Osteocyte (in vitro differentiated cells): Measurements from ENCODE around the gene AMIGO3. TPM values are rescaled to one million over a fixed set of nuclear protein-coding genes. Genes with fewer than 3 reads are reported as not detected.
A peak's percentile ranks its signal among the peaks of the same experiment; 100 is the strongest.
"Not testable (repeated sequence)": the region's sequence is repeated elsewhere in the genome, so short reads cannot be mapped to it uniquely, and the experiment has no call there.

ENCODE experiments used
- DNase-seq: peaks from one replicate; pipeline ENCODE4 v3.0.0; 2021; ENCODE audit warnings: mixed read lengths; ENCODE audit not compliant: unreplicated experiment; ENCODE audit errors: extremely low spot score
- H3K27ac Mint-ChIP-seq: one replicate; pipeline ENCODE4 v1.8.0; 2021; ENCODE audit warnings: mild to moderate bottlenecking, mixed read lengths; ENCODE audit not compliant: unreplicated experiment
- H3K27me3 Mint-ChIP-seq: one replicate; pipeline ENCODE4 v1.8.0; 2021; ENCODE audit warnings: mixed read lengths; ENCODE audit not compliant: unreplicated experiment
- H3K36me3 Mint-ChIP-seq: one replicate; pipeline ENCODE4 v1.8.0; 2021; ENCODE audit warnings: mixed read lengths; ENCODE audit not compliant: unreplicated experiment
- H3K4me1 Mint-ChIP-seq: one replicate; pipeline ENCODE4 v1.8.0; 2021; ENCODE audit warnings: mixed read lengths; ENCODE audit not compliant: unreplicated experiment
- H3K4me3 Mint-ChIP-seq: one replicate; pipeline ENCODE4 v1.8.0; 2021; ENCODE audit warnings: mild to moderate bottlenecking, moderate library complexity, mixed read lengths; ENCODE audit not compliant: unreplicated experiment
- H3K9me3 Mint-ChIP-seq: one replicate; pipeline ENCODE4 v1.8.0; 2021; ENCODE audit warnings: mixed read lengths; ENCODE audit not compliant: unreplicated experiment
- CTCF ChIP-seq: fragments of 200-600 bp; sonication (generic); IDR thresholded peaks from 2 replicates; pipeline ENCODE4 v1.5.0; 2021; ENCODE audit warnings: antibody characterized with exemption, mild to moderate bottlenecking, moderate library complexity
- total RNA-seq: library from RNA; stranded (reverse); gene quantifications from 2 replicates; pipeline ENCODE4 v1.2.1, GENCODE V29; 2021

The AMIGO3 gene
- total RNA-seq, 1 donor from 2014 or later = not detected

GRCh38 chr3:49701388-49702077, 18.0 kb downstream of the AMIGO3 start:
- Mint-ChIP-seq H3K4me1 (peaks cover 5% of the 10 kb centered on the region), H3K27ac (no peak overlapping the region), H3K27me3 (no peaks in the 10 kb centered on the region), H3K36me3 (peaks cover 10% of the 10 kb centered on the region), H3K4me3 (no peak overlapping the region), H3K9me3 (no peaks in the 10 kb centered on the region)
- peak; percentile 49 for TF ChIP-seq CTCF
- DNase-seq = no peak

- H3K4me3 Mint-ChIP-seq = no peak overlapping the region
- DNase-seq = no peak
- H3K4me1 Mint-ChIP-seq = peaks cover 5% of the 10 kb centered on the region
- no peak overlapping the region for H3K27ac Mint-ChIP-seq
- peaks cover 10% of the 10 kb centered on the region for H3K36me3 Mint-ChIP-seq
- no peaks in the 10 kb centered on the region for H3K9me3 Mint-ChIP-seq
- H3K27me3 Mint-ChIP-seq = no peaks in the 10 kb centered on the region
- no peak for TF ChIP-seq CTCF
These were observed 18.9 kb downstream of the AMIGO3 start for GRCh38 chr3:49700453-49701128.

GRCh38 chr3:49700014-49700413, 19.5 kb downstream of the AMIGO3 start:
- Mint-ChIP-seq H3K27me3 (no peaks in the 10 kb centered on the region), H3K27ac (no peak overlapping the region), H3K36me3 (peaks cover 10% of the 10 kb centered on the region), H3K4me3 (no peak overlapping the region), H3K4me1 (peaks cover 5% of the 10 kb centered on the region), H3K9me3 (no peaks in the 10 kb centered on the region)
- no peak for TF ChIP-seq CTCF
- no peak for DNase-seq

GRCh38 chr3:49699281-49699979, 20.1 kb downstream of the AMIGO3 start:
- Mint-ChIP-seq H3K27me3 (no peaks in the 10 kb centered on the region), H3K9me3 (no peaks in the 10 kb centered on the region), H3K4me3 (no peak overlapping the region), H3K4me1 (peaks cover 5% of the 10 kb centered on the region), H3K27ac (peak overlapping the region; percentile 38), H3K36me3 (peaks cover 10% of the 10 kb centered on the region)
- DNase-seq = no peak
- no peak for TF ChIP-seq CTCF

- not testable (repeated sequence) for H3K27me3 Mint-ChIP-seq, DNase-seq, H3K36me3 Mint-ChIP-seq, H3K27ac Mint-ChIP-seq, H3K9me3 Mint-ChIP-seq, H3K4me3 Mint-ChIP-seq
- H3K4me1 Mint-ChIP-seq = peaks cover 12% of the 10 kb centered on the region
These were observed 24.0 kb downstream of the AMIGO3 start for GRCh38 chr3:49695350-49696015.

GRCh38 chr3:49694409-49695070, 24.9 kb downstream of the AMIGO3 start:
- not testable (repeated sequence) for H3K4me3 Mint-ChIP-seq, H3K9me3 Mint-ChIP-seq, H3K27ac Mint-ChIP-seq, H3K36me3 Mint-ChIP-seq, H3K27me3 Mint-ChIP-seq, DNase-seq
- peaks cover 20% of the 10 kb centered on the region for H3K4me1 Mint-ChIP-seq

GRCh38 chr3:49691481-49691880, 28.0 kb downstream of the AMIGO3 start:
- not testable (repeated sequence) for DNase-seq, H3K27me3 Mint-ChIP-seq, H3K9me3 Mint-ChIP-seq, H3K27ac Mint-ChIP-seq, H3K4me3 Mint-ChIP-seq, H3K36me3 Mint-ChIP-seq
- peaks cover 24% of the 10 kb centered on the region for H3K4me1 Mint-ChIP-seq
